ENCODE data around the gene RNASE13.

DNA sequence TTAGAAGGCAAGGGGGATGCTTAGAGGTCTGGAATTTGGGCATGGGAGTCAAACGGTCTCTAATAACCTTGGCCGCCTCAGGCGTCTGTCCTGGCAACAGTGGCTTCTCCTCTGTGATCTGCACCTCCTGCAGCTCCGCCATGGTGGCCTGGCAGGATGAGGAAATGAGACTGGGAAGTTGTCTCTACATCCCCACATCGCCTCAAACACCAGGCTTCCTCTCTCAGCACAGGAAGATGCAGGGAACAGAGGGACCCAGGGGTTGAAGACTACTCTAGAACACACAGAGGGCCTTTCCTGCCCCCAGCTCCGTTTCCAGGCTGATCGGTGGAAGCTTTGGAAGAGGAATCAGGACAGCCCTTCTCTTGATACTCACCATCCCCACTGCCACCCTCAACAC lies 11.4 kb downstream of the RNASE13 start:
- TF ChIP-seq CTCF (IDR thresholded peaks at IDR 0.05) (no peak), EP300 (IDR thresholded peaks at IDR 0.05) (no peak), POLR2AphosphoS5 (IDR thresholded peaks at IDR 0.05) (no peak), POLR2A (IDR thresholded peaks at IDR 0.05) (no peak)
